Suprapubic skin (tissue), 4 donors: ENCODE measurements around the gene NCDN.

Experiments
- CTCF ChIP-seq, 2 donors: fragments of 200-600 bp in 1 of 2; fragments of 450-650 bp in 1 of 2; sonication (generic) in 1 of 2; IDR thresholded peaks; one replicate each; pipeline ENCODE4 v1.5.1; 2016 to 2019; ENCODE audit warnings: antibody characterized with exemption in 2 of 2, mild to moderate bottlenecking in 1 of 2, moderate library complexity in 1 of 2
- POLR2A ChIP-seq, 2 donors: fragments of 450-650 bp; IDR thresholded peaks; one replicate each; pipeline ENCODE4 v1.6.1; 2017; ENCODE audit warnings: antibody characterized with exemption in 2 of 2, mild to moderate bottlenecking in 2 of 2, moderate library complexity in 2 of 2
- POLR2AphosphoS5 ChIP-seq, 3 donors: sonication (generic); formaldehyde crosslinking; IDR thresholded peaks; one replicate each; pipeline ENCODE4 v1.6.1; 2017; ENCODE audit warnings: antibody characterized with exemption in 3 of 3

DNA sequence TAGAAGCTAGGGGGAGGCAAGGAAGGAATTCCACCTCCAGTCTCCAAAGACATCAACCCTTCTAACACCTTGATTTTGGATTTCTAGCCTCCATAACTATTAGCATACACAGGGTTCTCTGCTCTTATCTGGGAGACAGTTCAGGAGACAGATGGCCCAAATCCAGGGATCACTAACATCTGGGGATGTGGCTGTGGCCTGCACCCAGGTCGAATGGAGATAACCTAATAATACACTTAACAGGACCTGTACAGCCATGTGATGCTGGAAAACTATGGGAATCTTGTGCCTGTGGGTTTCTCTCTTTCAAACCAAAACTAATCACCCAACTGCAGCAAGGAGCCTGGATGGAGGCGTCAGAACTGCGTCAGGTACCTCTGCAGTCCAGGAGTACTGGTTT lies 48.0 kb upstream of the NCDN start:
- no peak for TF ChIP-seq CTCF (IDR thresholded peaks at IDR 0.05)
- no peak for TF ChIP-seq POLR2A (IDR thresholded peaks at IDR 0.05)
- TF ChIP-seq POLR2AphosphoS5 (IDR thresholded peaks at IDR 0.05), result no peak
